ENCODE measurements around the gene KIAA0825. TPM values are rescaled to one million over a fixed set of nuclear protein-coding genes. Genes with fewer than 3 reads are reported as not detected.

KIAA0825 gene
- total RNA-seq, 4 donors from 2014 or later, result 12.5 to 32.6 (median 15.9) TPM

- intact Hi-C loops (cut with DNase I), result no loop called here
- Histone ChIP-seq H3K9me3 (no peaks in the 10 kb centered on the region), H3K27me3 (no peaks in the 10 kb centered on the region), H3K27ac (no peak overlapping the region), H3K36me3 (no peaks in the 10 kb centered on the region), H3K4me3 (replicated peaks in 1 of 3) (no peak overlapping the region), H3K4me1 (no peaks in the 10 kb centered on the region)
- no peak for DNase-seq
- TF ChIP-seq POLR2A (IDR thresholded peaks at IDR 0.05) (no peak), CTCF (IDR thresholded peaks at IDR 0.05) (no peak)
- whole genome bisulfite sequencing, 2 donors, result 88 to 89% methylated on average over 2 of the region's 2 CpGs
Observed at GRCh38 chr5:94248175-94248875, 370.1 kb downstream of the KIAA0825 start.

GRCh38 chr5:94245608-94246007 is 372.8 kb downstream of the KIAA0825 start:
- Histone ChIP-seq H3K27ac (no peak overlapping the region), H3K9me3 (no peaks in the 10 kb centered on the region), H3K4me1 (no peaks in the 10 kb centered on the region), H3K36me3 (no peaks in the 10 kb centered on the region), H3K27me3 (no peaks in the 10 kb centered on the region), H3K4me3 (replicated peaks in 1 of 3) (no peak overlapping the region)
- 92 to 99% methylated on average over 4 of the region's 4 CpGs for WGBS, 2 donors
- no peak for DNase-seq
- intact Hi-C loops (cut with DNase I), result no loop called here
- TF ChIP-seq POLR2A (IDR thresholded peaks at IDR 0.05) (no peak), CTCF (IDR thresholded peaks at IDR 0.05) (no peak)

- WGBS, 2 donors, result 42 to 90% methylated on average over 1 of the region's 1 CpG
- no peak for DNase-seq
- intact Hi-C loops (cut with DNase I), result no loop called here
- Histone ChIP-seq H3K9me3 (no peaks in the 10 kb centered on the region), H3K4me1 (no peaks in the 10 kb centered on the region), H3K4me3 (replicated peaks in 1 of 3) (no peak overlapping the region), H3K36me3 (no peaks in the 10 kb centered on the region), H3K27ac (no peak overlapping the region), H3K27me3 (no peaks in the 10 kb centered on the region)
- TF ChIP-seq CTCF (IDR thresholded peaks at IDR 0.05) (no peak), POLR2A (IDR thresholded peaks at IDR 0.05) (no peak)
Observed at GRCh38 chr5:94244921-94245320, 373.5 kb downstream of the KIAA0825 start.

- WGBS, 2 donors, result 51 to 63% methylated on average over 3 of the region's 3 CpGs
- no peaks in the 10 kb centered on the region for H3K4me1 ChIP-seq
Observed at GRCh38 chr5:94243612-94244011, 374.8 kb downstream of the KIAA0825 start.

More at GRCh38 chr5:94243612-94244011, 374.8 kb downstream of the KIAA0825 start:
- H3K36me3 ChIP-seq, result no peaks in the 10 kb centered on the region
- no peak overlapping the region for H3K27ac ChIP-seq
- H3K9me3 ChIP-seq, result no peaks in the 10 kb centered on the region
- TF ChIP-seq POLR2A (IDR thresholded peaks at IDR 0.05) (no peak), CTCF (IDR thresholded peaks at IDR 0.05) (no peak)
- no peak overlapping the region for H3K4me3 ChIP-seq (replicated peaks in 1 of 3)
- DNase-seq, result no peak
- no peaks in the 10 kb centered on the region for H3K27me3 ChIP-seq
- intact Hi-C loops (cut with DNase I), result no loop called here
